GM12865 (cell line): ENCODE results near the gene MAP6.
"Not testable (repeated sequence)": the region's sequence is repeated elsewhere in the genome, so short reads cannot be mapped to it uniquely, and the experiment has no call there.

ENCODE experiments used
- DNase-seq: peaks from one replicate; pipeline ENCODE4 v3.0.0; 2010; ENCODE audit warnings: low read depth
- H3K4me3 ChIP-seq: 2 replicates; pipeline ENCODE4 v1.5.1; 2011; ENCODE audit warnings: mild to moderate bottlenecking, low read depth, low read length, control low read depth
- TF ChIP-seq, protein P1 (sequence below): IDR thresholded peaks from 2 replicates; pipeline ENCODE4 v1.5.1; 2011; ENCODE audit warnings: low read length, control low read depth, low read depth, inconsistent platforms; ENCODE audit not compliant: insufficient read depth; ENCODE audit errors: missing control alignments

Gene MAP6

DNA sequence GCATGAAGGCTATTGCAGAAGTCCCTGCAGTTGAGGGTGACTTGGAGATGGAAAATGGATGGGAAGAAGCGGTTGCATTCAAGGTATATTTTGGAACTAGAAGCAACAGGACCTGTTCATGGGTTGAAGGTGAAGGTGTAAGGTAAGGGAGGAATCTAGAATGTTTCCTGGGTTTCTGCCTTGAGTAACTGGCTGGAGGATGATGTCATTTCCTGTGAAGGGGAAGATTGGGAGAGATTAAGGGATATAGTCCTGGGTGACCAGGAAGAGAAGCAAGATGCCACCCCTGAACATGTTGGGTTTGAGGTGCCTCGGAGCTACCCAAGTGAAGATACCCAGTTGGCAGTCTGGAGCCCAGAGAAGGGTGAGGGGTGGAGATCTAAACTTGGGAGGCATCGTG, 36.7 kb upstream of the MAP6 start:
- no peak overlapping the region for H3K4me3 ChIP-seq
- no peak for DNase-seq
- TF ChIP-seq, protein P1, sequence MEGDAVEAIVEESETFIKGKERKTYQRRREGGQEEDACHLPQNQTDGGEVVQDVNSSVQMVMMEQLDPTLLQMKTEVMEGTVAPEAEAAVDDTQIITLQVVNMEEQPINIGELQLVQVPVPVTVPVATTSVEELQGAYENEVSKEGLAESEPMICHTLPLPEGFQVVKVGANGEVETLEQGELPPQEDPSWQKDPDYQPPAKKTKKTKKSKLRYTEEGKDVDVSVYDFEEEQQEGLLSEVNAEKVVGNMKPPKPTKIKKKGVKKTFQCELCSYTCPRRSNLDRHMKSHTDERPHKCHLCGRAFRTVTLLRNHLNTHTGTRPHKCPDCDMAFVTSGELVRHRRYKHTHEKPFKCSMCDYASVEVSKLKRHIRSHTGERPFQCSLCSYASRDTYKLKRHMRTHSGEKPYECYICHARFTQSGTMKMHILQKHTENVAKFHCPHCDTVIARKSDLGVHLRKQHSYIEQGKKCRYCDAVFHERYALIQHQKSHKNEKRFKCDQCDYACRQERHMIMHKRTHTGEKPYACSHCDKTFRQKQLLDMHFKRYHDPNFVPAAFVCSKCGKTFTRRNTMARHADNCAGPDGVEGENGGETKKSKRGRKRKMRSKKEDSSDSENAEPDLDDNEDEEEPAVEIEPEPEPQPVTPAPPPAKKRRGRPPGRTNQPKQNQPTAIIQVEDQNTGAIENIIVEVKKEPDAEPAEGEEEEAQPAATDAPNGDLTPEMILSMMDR: no peak

DNA sequence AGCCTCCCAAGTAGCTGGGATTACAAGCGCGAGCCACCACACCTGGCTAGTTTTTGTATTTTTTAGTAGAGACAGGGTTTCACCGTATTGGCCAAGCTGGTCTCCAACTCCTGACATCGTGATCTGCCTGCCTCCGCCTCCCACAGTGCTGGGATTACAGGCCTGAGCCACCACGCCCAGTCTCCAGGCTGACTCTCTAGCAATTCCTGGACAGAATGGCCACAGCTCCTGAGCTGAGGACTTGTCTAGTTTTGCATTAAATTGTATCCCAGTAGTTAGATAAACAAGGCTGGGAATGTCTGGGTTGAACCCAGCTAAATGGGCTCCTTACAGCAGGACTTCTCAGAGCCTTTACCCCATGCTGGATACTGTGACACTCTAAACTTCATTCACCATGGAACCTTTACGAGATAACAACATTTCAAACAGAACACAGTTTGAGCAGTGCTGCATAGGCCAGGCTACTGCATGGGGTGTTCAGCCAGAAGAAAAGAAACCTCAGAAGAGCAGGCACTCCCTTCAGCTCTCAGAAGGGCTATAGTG, 34.9 kb upstream of the MAP6 start:
- TF ChIP-seq, protein P1: no peak
- no peak for DNase-seq
- H3K4me3 ChIP-seq: no peak overlapping the region

DNA sequence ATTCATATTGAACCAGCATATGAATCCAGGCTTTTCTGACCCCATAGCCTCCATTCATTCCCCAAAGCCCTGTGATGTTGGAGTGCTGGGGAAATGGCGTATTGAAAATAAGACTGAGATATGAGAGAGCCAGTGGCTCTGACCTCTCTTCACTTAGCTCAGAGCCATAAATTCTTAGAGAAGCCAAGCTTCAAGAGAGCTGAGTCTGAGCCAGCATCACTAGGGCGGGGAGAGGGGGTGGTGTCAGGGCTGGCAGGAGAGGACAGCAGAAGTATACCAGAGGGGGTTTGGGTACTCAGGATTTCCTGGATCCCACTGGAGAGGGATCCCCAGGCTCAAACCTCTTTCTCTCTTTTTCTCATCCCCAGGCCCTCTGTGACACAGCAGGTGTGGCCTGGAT, 32.1 kb upstream of the MAP6 start:
- H3K4me3 ChIP-seq: no peak overlapping the region
- DNase-seq: no peak
- TF ChIP-seq, protein P1: no peak

DNA sequence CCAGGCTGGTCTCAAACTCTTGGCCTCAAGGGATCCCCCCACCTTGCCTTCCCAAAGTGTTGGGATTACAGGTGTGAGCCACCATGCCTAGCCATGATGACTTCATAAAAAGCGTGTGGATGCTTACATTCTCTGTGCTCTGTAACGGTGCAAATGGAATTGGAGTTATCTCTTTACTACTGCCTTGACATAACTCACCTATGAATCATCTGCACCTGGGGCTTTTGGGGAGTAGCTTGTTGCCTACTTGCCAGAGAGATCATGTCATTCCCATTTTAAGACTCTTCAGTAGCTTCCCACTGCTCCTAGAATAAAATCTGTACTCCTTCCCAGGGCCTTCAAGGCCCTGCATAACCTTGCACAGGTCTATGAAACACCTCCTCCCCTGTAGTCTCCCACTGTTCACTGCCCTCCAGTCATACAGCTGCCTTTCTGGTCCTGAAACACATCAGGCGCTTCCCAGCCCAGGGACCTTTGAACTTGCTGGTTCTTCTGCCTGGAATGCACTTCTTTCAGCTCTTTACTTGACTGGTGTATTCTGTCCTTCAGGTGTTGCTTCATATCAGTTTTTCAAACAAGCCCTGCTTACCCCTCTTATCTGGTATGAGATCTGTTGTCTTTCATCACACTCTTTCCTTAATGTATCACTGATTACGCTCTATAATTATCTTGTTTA, 29.2 kb upstream of the MAP6 start:
- TF ChIP-seq, protein P1: no peak
- DNase-seq: no peak

DNA sequence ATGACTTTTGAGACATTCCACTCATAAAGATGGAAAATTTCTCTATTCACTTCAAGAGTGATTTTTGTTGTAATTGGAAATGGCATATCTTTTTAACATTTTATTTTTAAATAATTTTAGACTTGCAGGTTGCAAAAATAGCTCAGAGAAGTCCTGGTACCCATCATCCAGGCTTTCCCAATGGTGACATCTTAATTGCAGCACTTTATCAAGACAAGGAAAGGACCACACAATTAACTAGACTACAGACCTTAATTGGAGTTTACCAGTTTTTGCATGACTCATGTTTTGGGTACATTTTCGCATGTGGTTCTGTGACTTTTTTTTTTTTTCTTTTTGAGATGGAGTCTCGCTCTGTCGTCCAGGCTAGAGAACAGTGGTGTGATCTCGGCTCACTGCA, 23.0 kb upstream of the MAP6 start:
- H3K4me3 ChIP-seq: no peak overlapping the region
- TF ChIP-seq, protein P1: no peak
- DNase-seq: no peak

More for the DNA sequence above, 29.2 kb upstream of the MAP6 start:
- H3K4me3 ChIP-seq: no peak overlapping the region

DNA sequence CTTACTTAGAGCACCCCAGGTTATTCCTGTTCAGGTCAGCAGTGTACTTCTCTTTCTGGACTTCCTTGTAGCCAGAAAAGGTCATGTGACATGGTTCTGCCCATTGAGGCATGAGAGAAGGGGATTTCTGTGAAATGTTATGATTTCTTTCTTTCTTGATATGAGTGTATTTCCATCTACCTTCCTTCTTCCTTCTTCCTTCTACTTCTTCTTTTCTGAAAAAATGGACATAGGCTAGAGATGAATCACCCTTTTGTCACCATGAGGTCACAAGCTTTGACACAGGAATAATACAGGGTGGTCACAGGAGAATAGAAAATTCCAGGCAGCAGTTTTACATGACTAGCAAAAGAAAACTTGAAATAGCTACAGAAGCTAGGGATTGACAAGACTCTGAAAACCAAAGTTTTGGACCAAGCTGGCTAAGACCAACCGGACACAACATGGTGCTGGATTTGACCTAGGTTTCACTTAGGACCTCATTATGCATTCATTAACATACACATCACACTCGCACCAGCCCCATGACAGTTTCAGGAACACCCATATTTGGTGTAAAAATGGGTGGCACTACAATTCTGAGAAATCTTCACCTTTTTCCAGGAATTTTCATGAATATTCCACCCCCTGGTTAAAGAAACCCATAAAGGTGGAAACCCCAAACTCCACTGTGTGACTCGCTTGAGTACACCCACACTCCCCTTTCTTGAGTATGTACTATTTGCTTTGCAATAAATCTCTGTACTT, 21.2 kb upstream of the MAP6 start:
- no peak overlapping the region for H3K4me3 ChIP-seq
- peak; percentile 65 for DNase-seq
- TF ChIP-seq, protein P1: no peak

DNA sequence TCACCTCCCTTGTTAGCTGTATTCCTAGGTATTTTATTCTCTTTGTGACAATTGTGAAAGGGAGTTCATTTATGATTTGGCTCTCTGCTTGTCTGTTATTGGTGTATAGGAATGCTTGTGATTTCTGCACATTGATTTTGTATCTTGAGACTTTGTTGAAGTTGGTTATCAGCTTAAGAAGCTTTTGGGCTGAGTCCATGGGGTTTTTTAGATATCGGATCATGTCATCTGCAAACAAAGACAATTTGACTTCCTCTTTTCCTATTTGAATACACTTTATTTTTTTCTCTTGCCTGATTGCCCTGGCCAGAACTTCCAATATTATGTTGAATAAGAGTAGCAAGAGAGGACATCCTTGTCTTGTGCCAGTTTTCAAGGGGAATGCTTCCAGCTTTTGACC, 15.0 kb upstream of the MAP6 start:
- H3K4me3 ChIP-seq, DNase-seq: not testable (repeated sequence)
